HG03558 (cell line): ENCODE data around the gene TMEM192.
"Not testable (repeated sequence)": the region's sequence is repeated elsewhere in the genome, so short reads cannot be mapped to it uniquely, and the experiment has no call there.

Experiments used
- ATAC-seq: cut with Tn5 transposase; IDR thresholded peaks from one replicate; pipeline ENCODE4 v1.9.1; 2021; ENCODE audit warnings: moderate number of reproducible peaks; ENCODE audit not compliant: unreplicated experiment; ENCODE audit errors: extremely low read depth

Gene TMEM192

GRCh38 chr4:165095291-165095690, 17.4 kb downstream of the TMEM192 start:
- no peak for ATAC-seq

- no peak for ATAC-seq
These were observed 17.8 kb downstream of the TMEM192 start for GRCh38 chr4:165094873-165095272.

- not testable (repeated sequence) for ATAC-seq
These were observed 20.5 kb downstream of the TMEM192 start for GRCh38 chr4:165092187-165092586.

- no peak for ATAC-seq
These were observed 24.3 kb downstream of the TMEM192 start for GRCh38 chr4:165088366-165088765.

GRCh38 chr4:165085946-165086345, 26.7 kb downstream of the TMEM192 start:
- no peak for ATAC-seq

- ATAC-seq = not testable (repeated sequence)
These were observed 27.9 kb downstream of the TMEM192 start for GRCh38 chr4:165084787-165085186.

GRCh38 chr4:165079476-165079875, 33.2 kb downstream of the TMEM192 start:
- no peak for ATAC-seq

GRCh38 chr4:165077034-165077578, 35.6 kb downstream of the TMEM192 start:
- ATAC-seq = no peak

GRCh38 chr4:165073346-165073745, 39.3 kb downstream of the TMEM192 start:
- not testable (repeated sequence) for ATAC-seq

GRCh38 chr4:165070560-165070959, 42.1 kb downstream of the TMEM192 start:
- ATAC-seq = no peak

GRCh38 chr4:165060938-165061337, 51.7 kb downstream of the TMEM192 start:
- no peak for ATAC-seq

- ATAC-seq = no peak
These were observed 53.3 kb downstream of the TMEM192 start for GRCh38 chr4:165059386-165059785.

GRCh38 chr4:165058666-165059065, 54.0 kb downstream of the TMEM192 start:
- no peak for ATAC-seq

GRCh38 chr4:165055601-165056000, 57.1 kb downstream of the TMEM192 start:
- ATAC-seq = no peak

- ATAC-seq = no peak
These were observed 59.0 kb downstream of the TMEM192 start, which contains the start of gene TRIM75 for GRCh38 chr4:165053645-165054044. Gene TRIM75, plus strand, starts transcription at chr4:165053866. Its CDS starts 5,282 bp downstream, at chr4:165059148.

GRCh38 chr4:165052627-165053026, 60.0 kb downstream of the TMEM192 start:
- no peak for ATAC-seq

GRCh38 chr4:165048170-165048569, 64.5 kb downstream of the TMEM192 start:
- no peak for ATAC-seq

GRCh38 chr4:165031436-165032211, 81.0 kb downstream of the TMEM192 start, which contains the start of gene TRIM60:
Gene TRIM60, plus strand, starts transcription at chr4:165031999. Its CDS starts 8,074 bp downstream, at chr4:165040073.
- ATAC-seq = no peak

GRCh38 chr4:165027762-165028402, 84.8 kb downstream of the TMEM192 start:
- ATAC-seq = no peak

GRCh38 chr4:165025782-165026181, 86.9 kb downstream of the TMEM192 start:
- not testable (repeated sequence) for ATAC-seq
